ENCODE results near the gene NFE2L3.

DNA sequence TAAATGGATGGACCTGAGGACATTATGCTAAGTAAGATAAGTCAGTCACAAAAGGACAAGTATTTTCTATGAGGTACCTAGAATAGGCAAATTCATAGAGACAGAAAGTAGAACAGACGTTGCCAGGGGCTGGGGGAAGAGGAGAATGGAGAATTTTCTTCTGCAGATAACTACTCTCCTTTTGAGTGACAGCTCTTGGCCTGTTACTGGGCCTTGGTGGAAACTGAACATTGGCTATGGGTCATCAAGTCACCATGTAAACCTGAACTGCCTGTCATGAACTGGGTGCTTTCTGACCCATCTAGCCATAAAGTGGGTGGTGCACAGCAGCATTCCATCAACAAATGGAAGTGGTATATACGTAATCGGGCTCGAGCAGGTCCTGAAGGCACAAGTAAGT is 29.3 kb upstream of the NFE2L3 start:
- TF ChIP-seq, protein P1, sequence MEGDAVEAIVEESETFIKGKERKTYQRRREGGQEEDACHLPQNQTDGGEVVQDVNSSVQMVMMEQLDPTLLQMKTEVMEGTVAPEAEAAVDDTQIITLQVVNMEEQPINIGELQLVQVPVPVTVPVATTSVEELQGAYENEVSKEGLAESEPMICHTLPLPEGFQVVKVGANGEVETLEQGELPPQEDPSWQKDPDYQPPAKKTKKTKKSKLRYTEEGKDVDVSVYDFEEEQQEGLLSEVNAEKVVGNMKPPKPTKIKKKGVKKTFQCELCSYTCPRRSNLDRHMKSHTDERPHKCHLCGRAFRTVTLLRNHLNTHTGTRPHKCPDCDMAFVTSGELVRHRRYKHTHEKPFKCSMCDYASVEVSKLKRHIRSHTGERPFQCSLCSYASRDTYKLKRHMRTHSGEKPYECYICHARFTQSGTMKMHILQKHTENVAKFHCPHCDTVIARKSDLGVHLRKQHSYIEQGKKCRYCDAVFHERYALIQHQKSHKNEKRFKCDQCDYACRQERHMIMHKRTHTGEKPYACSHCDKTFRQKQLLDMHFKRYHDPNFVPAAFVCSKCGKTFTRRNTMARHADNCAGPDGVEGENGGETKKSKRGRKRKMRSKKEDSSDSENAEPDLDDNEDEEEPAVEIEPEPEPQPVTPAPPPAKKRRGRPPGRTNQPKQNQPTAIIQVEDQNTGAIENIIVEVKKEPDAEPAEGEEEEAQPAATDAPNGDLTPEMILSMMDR (IDR thresholded peaks at IDR 0.05) = no peak
- TF ChIP-seq POLR2A (IDR thresholded peaks at IDR 0.05) = no peak

Data from body of pancreas (tissue), 4 donors.